Dermis microvascular lymphatic vessel endothelial cell (primary cell): ENCODE data around the gene LRRC3. TPM values are rescaled to one million over a fixed set of nuclear protein-coding genes. Genes with fewer than 3 reads are reported as not detected.

ENCODE experiments used
- DNase-seq, 2 donors: peaks; one replicate each; pipeline versions ENCODE4 v3.0.0 to v3.0.0-alpha.2; 2010; ENCODE audit warnings: low read depth in 2 of 2
- total RNA-seq: library from RNA; depleted of rRNA; stranded (reverse); fragments of >200 nt; gene quantifications from 2 replicates; pipeline ENCODE4 v1.2.1, GENCODE V29; 2014

LRRC3 gene
- total RNA-seq, 1 donor from 2014 or later = 0.77 TPM

DNA sequence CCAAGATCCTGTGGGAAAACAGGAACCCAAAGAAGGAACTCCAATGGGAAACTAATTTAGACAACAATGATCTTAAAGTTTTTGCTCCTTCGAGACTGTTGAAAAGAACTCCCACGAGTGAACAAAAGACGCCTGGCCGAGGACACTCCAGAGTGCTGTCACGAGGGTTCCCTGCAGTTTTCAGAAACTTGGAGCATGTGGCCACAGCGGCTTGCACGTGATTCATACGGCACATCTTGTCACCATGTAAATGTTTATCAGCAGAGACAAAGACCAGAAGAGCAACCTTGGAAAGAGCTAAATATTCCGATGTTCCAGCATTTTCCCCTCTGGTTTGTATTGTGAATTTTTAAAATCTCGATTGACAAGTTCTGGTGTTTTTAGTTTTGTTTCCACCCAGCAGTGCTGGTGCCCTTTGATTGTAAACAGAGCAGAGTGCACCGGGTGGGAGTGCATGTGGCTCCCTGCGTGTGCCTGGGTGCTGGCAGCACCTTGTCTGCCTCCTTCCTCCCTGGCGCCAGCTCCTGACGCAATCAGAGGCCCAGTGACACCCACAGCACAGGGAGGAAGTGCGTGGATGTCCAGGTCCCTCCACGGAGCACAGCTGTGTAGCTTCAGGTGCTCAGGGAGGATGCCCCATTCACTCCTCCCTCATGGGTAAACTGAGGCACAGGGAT, 23.0 kb downstream of the LRRC3 start:
- no peak for DNase-seq

DNA sequence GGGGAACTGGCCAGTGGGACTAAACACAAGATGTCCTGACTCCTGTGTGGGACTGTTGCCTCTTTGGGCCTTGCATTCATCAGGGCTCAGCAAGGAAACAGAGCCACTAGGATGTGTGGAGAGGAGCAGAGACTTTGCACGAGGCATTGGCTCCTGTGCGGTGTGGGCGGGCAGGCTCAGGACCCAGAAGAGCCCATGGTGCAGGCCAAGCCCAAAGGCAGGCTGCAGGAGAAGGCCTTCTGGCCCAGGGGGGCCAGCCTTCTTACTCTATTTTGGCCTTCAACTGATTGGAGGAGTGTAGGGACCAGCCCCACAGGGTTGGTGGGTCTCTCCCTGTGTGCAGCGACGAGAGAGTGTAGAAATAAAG, 23.5 kb downstream of the LRRC3 start:
- DNase-seq = no peak

DNA sequence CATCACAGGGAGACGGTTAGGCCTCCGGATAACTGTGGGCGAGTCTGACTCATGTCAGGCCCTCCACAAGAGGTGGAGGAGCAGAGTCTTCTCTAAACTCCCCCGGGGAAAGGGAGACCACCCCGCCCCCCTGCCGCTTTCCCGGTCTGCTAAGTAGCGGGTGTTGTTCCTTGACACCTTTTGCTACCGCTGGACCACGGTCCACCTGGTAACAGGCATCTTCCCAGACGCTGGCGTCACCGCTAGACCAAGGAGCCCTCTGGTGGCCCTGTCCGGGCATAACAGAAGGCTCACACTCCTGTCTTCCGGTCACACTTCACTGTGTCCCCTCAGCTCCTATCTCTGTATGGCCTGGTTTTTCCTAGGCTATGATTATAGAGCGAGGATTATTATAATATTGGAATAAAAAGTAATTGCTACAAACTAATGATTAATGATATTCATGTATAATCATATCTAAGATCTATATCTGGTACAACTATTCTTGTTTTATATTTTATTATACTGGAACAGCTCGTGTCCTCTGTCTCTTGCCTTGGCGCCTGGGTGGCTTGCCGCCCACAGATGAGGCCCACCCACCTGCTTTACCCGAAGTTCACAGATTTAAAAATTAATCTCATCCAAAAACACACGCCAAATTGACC, 24.4 kb downstream of the LRRC3 start:
- peak in 1 of 2 donors; percentile 38 for DNase-seq

DNA sequence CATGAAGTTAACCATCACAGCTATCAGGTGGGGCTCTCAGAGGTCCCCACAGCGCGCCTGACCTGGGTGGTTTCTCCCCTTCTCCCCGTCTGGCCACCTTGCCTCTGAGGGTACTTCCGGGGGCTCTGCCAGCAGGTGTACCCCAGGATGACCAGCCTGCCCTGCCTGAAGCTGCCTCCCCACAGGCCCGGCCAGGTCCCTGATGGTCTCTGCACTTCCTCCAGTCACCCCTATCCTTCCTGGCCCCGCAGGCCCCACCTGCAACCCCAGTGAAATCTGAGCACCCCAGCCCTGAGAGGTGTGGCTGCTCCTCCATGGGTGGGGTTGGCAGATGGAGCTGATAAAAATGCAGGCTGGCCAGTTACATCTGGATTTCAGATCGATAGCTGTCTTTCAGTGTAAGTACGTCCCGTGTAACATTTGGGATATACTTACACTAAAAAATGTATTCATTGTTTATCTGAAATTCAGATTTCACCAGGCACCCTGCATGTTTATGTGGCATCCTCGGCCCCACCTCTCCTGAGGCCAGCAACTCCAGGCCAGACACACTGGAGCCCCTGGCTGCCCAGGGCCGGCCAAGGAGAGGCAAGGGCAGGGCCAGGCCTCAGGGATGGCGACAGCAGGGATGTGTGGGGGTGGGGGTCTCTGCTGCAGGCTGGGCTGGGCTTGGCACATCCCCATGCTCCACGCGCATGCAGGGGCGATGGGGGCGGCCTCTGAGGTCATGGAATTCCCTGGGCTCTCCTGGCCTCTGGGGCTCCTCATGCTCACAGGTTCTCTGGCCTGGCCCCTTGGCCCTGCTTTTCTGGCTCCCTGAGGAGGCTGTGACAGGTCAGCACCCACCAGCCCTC, 25.1 kb downstream of the LRRC3 start:
- no peak for DNase-seq

DNA sequence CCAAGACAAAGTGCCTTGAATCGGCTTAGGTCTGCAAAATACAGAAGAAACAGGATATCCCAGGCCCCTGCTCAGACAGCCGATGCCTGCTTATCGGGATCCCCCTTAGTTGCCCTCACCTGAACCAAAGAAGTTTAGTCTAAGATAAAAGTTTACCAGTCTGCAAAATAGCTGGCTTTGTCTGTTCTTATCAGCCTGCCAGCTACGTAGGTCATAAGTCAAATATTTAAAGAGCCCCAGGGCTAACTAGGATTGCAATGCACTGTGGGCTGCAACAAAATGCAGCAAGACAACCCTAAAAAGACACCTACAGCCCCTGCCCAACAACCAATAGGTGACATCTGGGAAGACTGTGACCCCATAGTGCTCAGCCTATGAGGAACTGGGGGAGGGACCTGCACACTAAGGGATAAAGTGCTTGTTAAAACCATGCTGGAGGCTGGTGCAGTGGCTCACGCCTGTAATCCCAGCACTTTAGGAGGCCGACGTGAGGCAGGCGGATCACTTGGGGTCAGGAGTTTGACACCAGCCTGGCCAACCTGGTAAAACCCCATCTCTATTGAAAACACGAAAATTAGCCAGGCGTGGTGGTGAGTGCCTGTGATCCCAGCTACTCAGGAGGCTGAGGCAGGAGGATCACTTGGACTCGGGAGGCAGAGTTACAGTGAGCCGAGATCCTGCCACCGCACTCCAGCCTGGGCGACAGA, 27.4 kb downstream of the LRRC3 start:
- DNase-seq = no peak

DNA sequence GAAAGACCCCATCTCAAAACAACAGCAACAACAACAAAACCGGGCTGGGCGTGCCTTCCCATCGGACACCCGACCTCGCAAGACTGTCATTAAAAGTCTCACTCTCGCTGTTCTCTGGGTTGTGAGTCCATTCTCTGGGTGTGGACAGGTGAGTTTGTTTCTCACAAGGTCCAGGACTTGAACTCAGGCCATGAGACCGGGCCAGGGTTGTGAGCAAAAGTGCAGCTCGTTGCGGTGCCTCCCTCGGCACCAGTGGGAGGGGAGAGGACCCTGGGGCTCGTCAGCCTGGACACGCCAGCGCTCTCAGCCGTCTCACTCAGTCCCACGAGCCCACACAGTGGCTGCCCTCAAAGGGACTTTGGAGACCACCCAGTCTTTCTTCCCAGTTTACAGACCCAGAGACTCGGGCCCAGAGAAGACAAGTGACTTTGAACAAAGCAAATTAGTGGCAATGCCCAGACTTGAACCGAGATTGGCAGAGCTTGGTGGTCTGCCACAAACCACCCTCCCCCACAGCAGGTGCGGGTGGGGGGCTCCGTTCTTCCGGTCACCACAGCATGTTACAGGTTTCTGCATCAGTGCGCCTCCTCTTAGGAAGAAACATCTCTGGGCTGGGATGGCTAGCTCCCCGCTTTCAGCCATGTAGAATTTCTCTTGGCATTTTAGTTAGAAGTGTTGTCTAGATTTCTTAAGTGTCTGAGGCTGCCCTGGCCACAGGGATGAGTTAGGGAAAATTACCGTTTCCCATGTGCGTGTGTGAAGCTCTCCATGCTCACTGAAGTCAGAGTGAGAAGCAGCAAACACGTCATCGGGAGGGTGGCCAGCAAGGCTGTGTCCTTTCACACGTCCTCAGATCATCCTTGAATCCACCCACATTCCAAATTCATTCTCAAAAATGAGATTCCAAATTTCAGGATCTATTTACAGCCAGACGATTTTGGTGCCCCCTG, 28.3 kb downstream of the LRRC3 start:
- no peak for DNase-seq

DNA sequence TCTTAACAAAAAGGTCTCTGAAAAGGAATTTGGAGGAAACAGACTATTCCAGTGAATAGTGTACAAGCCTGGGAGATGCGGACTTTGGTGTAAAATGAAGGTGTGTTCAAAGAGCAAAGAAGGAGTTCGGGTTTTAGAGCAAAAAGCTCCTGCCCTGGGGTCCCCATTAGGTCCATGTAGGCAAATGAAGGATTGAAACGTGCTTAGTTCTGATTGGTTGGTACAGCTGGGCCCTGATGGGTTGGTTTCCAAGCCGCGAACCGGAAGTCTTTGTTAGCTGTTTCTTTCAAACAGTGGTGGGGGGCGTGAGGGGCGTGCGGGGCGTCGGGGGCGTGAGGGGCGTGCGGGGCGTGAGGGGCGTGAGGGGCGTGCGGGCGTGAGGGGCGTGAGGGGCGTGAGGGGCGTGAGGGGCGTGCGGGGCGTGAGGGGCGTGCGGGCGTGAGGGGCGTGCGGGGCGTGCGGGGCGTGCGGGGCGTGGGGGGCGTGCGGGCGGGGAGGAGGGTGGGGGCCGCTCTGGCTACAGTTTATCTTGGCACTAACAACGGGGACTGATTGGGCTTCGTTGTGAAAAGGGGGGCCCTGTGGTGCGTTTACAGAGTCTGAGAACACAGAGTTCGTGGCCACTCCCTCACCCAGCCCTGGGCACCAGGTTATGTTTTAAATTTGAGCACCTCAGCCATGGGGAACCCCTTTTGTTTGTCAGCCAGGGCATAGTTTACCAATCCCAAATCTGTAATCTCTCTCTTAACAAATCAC, 29.4 kb downstream of the LRRC3 start:
- DNase-seq = no peak

DNA sequence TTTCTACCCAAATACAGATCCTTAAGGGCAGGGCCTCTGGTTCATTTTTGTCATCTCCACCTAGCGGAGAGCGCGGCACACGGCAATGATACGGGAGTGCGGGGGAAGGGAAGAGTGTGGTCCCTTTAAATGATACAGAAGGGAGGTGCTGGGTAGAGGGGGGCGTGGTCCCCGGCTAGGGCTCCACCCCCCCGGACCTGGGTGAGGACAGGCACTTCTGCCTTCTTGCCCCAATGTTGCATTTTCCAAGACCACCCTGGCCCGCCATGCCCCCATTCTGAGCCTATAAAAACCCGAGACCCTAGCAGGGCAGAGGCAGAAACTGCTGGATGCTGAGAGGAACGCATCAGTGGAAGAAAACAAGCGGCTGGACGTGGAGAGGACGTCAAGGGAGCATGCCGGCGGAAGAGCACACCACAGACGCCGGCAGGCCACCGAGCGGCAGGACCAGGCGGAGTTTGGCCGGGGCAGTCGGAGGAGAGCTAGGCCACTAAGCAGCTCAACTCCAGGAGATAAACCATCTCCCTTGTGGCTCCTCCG, 30.0 kb downstream of the LRRC3 start:
- no peak for DNase-seq

DNA sequence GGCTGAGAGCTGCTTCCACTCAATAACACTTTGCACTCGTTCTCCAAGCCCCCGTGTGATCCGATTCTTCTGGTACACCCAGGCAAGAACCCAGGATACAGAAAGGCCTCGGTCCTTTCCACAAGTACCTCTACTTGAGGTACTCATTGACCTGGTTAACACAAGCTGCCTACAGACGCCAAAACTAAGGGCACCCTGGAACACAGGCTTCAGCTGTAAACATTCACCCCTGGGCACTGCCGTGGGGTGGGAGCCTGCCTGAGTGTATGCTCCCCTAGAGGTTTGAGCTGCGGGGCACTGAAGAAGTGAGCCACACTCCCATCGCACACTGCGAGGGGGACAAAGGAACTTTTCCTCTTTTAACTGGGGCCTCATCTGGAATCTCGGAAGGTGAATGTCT, 30.5 kb downstream of the LRRC3 start:
- DNase-seq = no peak

DNA sequence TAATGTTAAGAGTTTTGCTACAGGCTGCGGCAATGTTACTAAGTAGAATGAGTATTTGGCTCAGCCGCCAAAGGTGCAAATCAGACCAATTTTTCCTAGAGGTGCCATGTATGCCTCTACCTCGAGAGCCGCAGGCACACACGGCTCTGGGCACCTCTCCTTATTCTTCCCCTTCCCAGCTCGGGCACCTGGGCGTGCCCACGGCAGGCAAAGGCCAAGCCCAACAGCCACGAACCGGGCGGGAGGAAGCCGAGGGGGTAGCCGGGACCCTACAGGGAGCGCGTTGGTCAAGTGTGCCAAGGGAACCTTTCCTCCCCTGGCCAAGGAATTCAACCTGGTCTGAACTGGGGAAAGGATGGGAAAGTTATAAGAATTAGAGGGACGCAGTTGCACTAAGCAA, 31.0 kb downstream of the LRRC3 start:
- DNase-seq = no peak

DNA sequence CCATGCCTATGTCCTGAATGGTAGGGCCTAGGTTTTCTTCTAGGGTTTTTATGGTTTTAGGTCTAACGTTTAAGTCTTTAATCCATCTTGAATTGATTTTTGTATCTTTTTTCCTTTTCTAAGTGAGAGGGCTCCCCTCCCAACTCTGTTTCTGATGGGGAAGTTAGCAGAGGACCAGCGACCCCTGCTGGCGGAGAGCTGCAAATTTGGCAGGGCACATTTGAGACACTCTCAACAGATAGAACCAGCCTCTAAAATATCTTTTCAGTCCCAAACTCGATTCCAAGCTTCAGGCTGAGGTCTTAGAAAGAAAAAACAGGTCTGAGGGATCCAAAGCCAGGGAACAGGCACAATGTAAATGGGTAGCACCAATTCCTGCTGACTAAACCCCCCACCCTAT, 32.5 kb downstream of the LRRC3 start:
- DNase-seq = peak in 1 of 2 donors; percentile 34

DNA sequence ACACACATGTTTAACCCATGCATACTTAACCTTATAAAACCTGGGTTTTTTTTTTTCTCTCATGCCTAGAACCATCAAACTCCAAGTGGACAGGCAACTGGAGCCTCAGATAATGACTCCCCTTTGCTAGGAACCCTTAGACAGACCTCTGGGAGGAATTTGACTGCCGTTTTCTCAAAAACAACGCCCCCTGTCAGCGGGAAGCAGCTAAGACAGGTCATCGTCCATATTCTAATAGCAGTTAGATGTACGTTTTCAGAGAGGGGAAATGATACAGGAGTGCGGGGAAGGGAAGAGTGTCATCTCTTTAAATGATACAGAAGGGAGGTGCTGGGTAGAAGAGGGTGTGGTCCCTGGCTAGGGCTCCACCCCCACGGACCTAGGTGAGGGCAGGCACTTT, 34.7 kb downstream of the LRRC3 start:
- no peak for DNase-seq

DNA sequence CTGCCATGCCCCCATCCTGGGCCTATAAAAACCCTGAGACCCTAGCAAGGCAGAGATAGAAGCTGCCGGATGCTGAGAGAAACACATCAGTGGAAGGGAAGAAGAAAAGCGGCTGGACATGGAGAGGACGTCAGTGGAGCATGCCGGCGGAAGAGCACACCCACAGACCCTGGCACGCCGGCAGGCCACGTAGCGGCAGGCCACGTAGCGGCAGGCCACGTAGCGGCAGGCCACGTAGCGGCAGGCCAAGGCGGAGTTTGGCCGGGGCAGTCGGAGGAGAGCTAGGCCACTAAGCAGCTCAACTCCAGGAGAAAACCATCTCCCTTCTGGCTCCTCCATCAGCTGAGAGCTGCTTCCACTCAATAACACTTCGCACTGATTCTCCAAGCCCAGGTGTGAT, 35.1 kb downstream of the LRRC3 start:
- no peak for DNase-seq

DNA sequence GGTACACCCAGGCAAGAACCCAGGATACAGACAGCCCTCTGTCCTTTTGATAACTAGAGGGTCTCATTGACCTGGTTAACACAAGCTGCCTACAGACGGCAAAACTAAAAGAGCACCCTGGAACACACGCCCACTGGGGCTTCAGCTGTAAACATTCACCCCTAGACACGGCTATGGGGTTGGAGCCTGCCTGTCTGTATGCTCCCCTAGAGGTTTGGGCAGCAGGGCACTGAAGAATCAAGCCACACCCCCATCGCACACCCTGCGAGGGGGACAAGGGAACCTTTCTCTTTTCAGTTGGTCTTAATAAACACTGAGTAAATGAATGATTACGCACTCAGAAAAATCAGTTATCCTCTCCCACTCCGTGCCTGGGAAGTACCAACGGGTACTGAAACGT, 35.5 kb downstream of the LRRC3 start:
- no peak for DNase-seq

DNA sequence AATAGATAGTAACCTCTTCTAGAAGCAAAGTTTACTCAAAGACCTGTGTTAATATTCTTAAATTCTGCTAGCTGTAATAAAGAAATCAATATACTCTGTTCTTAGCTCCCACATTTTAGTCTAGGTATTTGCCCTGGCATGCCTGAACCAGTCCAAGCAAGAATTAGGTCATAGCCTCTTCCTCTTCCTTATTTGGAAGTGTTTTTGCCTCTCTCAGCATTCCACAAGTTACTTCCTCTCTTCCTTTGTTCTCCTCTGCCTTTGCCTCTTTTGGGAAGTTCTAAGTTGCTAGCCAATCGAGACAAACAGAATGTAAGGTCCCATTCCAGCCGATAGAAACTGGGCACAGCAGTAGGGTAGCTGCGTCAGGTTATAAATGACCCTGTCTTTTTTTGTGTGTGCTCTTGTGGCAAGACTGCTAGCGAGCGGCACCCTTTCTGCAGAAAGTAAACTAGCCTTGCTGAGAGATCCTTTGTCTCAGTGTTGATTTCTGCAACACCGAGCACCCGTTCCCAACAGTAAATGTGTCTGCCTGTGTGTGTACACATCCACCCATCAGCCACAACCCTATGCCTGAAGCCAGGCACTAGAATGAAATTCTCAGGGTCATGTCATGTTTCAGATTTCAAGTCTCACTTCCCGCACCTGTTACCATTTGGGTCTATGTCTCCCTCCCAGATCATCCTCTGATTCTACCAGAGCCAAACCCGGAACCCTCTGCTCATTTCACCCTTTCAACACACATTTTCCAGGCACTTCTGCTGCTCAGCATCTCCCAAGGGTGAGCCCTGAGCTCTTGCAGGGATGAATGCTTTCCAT, 37.5 kb downstream of the LRRC3 start:
- no peak for DNase-seq

DNA sequence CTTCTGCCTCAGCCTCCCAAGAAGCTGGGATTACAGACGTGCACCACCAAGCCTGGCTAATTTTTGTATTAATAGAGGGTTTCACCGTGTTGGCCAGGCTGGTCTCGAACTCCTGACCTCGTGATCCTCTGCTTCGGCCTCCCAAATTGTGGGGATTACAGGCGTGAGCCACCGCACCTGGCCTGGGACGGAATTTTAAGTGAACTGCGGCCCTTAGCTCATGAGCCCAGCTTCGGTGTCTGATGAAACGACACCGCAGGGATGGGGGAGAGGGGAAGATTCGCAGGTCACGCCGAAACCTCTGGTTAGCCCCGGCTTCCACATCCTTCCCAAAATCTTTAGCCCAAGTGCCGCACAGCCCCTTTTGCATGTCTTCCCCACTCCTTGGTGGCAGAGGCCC, 39.1 kb downstream of the LRRC3 start:
- no peak for DNase-seq

DNA sequence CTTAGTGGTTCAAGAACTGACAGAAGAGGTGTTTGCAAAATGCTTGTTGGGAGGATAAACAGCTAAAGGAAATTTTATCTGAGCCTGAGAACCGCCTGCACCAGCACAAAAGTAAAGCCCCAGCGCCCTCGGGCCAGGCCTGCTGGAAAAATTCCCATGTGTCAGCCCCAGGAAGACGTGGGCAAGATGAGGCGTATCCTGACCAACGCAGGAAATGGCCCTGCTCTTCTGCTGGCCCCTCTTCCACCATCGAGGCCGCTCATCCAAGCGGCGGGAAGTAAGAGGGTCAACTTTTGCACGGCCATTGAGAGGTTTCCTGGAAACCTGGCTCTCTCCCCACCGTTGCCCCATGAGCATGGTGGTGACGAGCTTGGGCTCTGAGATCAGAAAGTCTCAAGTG, 39.6 kb downstream of the LRRC3 start:
- DNase-seq = no peak

DNA sequence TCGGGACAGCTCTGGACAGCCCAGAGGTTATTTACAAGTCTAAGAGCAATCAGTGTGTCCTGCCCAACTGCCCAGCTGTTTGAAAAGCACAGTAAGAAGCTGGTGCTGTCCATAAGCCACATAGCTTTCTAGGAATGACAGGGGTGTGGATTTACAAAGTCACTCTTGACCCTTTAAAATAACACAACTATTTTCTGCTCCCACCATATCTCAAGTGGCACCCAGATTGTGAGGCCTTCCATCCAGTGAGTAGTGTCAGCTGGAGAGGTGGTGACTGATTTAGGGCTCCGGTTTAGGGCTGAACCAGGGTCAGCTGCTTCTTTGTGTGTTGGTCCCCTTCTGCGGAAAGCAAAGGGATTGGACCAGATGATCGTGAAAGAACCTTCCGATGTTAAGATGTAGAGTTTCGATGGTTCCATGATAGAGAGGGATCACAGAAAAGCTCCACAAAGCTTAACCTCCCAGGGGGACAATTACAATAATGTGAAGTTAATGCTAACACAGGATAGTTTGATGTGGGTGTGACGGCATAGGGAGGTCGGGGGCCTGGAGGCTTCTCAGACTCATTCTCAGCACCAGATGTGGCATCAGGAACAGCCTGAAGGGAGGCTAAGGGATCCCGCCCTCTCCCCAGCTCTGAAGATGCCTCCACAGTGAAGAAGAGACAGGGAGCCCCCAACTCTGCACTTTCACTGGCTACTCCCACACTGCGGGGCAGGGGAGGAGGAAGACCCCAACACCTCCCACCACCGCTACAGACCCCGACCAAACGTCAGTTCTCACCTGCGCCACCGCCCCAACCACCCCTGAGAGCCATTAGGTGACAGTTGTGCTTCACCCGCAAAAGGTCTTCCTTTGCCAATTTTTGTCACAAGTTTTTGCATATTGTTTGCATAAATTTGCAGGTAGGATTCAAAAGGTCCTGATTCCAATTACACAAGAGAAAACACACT, 40.6 kb downstream of the LRRC3 start:
- DNase-seq = no peak
